HG02610 (cell line): ENCODE results near the gene ADAMTSL2.

Experiments used
- ATAC-seq: cut with Tn5 transposase; IDR thresholded peaks from one replicate; pipeline ENCODE4 v1.9.1; 2021; ENCODE audit warnings: mild to moderate bottlenecking, moderate library complexity; ENCODE audit not compliant: unreplicated experiment

The ADAMTSL2 gene

GRCh38 chr9:133571896-133572595, 37.5 kb downstream of the ADAMTSL2 start:
- no peak for ATAC-seq

GRCh38 chr9:133572821-133573361, 38.4 kb downstream of the ADAMTSL2 start:
- no peak for ATAC-seq

- ATAC-seq = no peak
Measured at GRCh38 chr9:133573791-133574515, 39.4 kb downstream of the ADAMTSL2 start.

GRCh38 chr9:133574771-133575170, 40.3 kb downstream of the ADAMTSL2 start:
- no peak for ATAC-seq

GRCh38 chr9:133575186-133576030, 40.9 kb downstream of the ADAMTSL2 start:
- no peak for ATAC-seq

- ATAC-seq = no peak
Measured at GRCh38 chr9:133576031-133576874, 41.7 kb downstream of the ADAMTSL2 start.

GRCh38 chr9:133576875-133577736, 42.6 kb downstream of the ADAMTSL2 start:
- ATAC-seq = no peak

GRCh38 chr9:133577737-133578112, 43.2 kb downstream of the ADAMTSL2 start:
- no peak for ATAC-seq

GRCh38 chr9:133578524-133579441, 44.3 kb downstream of the ADAMTSL2 start:
- ATAC-seq = no peak

- no peak for ATAC-seq
Measured at GRCh38 chr9:133579601-133580418, 45.3 kb downstream of the ADAMTSL2 start.

- no peak for ATAC-seq
Measured at GRCh38 chr9:133580419-133580738, 45.9 kb downstream of the ADAMTSL2 start.

GRCh38 chr9:133581011-133581410, 46.5 kb downstream of the ADAMTSL2 start:
- no peak for ATAC-seq

- no peak for ATAC-seq
Measured at GRCh38 chr9:133581513-133582343, 47.2 kb downstream of the ADAMTSL2 start.

GRCh38 chr9:133582501-133583045, 48.1 kb downstream of the ADAMTSL2 start:
- ATAC-seq = no peak

- ATAC-seq = no peak
Measured at GRCh38 chr9:133583111-133583510, 48.6 kb downstream of the ADAMTSL2 start.

- no peak for ATAC-seq
Measured at GRCh38 chr9:133583586-133583985, 49.1 kb downstream of the ADAMTSL2 start.

- ATAC-seq = no peak
Measured at GRCh38 chr9:133584167-133584558, 49.7 kb downstream of the ADAMTSL2 start.
